RPMI8226 (cell line): ENCODE results near the gene VHLL.

Experiments
- DNase-seq: peaks from one replicate; pipeline ENCODE4 v3.0.0-alpha.2; 2015

The VHLL gene

DNA sequence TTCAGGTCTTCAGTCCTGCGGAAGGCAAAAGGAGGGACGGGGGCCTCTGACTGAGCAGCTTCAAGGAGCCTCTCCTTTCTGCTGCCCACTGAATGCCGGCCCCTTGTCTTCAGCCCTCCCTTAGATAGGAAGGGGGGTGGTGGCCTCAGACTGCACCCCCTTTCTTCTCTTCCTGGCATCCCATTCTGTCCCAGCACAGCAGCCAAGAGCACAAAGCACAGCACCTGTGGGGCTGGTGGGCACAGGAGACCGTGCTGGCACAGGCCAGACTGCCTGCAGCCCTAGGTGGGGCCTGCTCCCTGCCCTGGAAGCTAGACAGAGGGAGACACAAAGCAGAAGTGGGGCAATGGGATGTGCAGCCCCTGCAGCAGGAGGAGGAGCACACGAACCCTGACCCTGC is 49.5 kb downstream of the VHLL start:
- no peak for DNase-seq
